Left cardiac atrium (tissue), 4 donors: ENCODE measurements around the gene TRAP1. TPM values are rescaled to one million over a fixed set of nuclear protein-coding genes. Genes with fewer than 3 reads are reported as not detected.
"Not testable (repeated sequence)": the region's sequence is repeated elsewhere in the genome, so short reads cannot be mapped to it uniquely, and the experiment has no call there.

Source experiments
- ATAC-seq, 2 donors: fragments of 200-7000 bp; cut with Tn5 transposase; one replicate each; pipeline ENCODE4 v1.9.1; 2020; ENCODE audit warnings: mild to moderate bottlenecking in 2 of 2, moderate library complexity in 2 of 2
- DNase-seq: peaks from one replicate; pipeline ENCODE4 v3.0.0-alpha.2; 2020
- intact Hi-C, 2 donors: fragments of 100-400 bp; cut with DNase I; formaldehyde crosslinking; loops; one replicate each; pipeline versions ENCODE4 v1.14.1 to v1.15.1; 2022 to 2023
- total RNA-seq, 2 donors: library from RNA; stranded (reverse); fragmentation: NEBNext Ultra II Directional; extraction: Animal tissue kit (Norgen Biotek cat#: 25700); gene quantifications; one replicate each; pipeline ENCODE4 v1.2.1, GENCODE V29; 2021
- donor health status: DM: no; HTN: yes; CAD: no.
- donor health status: DM: no; HTN: yes; CAD: no; lungs with severe emphysema.
- donor health status: DM: yes; HTN: yes; CAD: no.
- donor health status: Dilated cardiomyopathy.

TRAP1 gene
- total RNA-seq, 2 donors from 2014 or later, result 85.7 to 120 TPM

GRCh38 chr16:3656491-3657468 is 60.5 kb downstream of the TRAP1 start:
- intact Hi-C loops, result no loop called here
- DNase-seq (no peak), ATAC-seq (no peak)

GRCh38 chr16:3656160-3656490 is 61.2 kb downstream of the TRAP1 start:
- intact Hi-C loops, ATAC-seq, DNase-seq: not testable (repeated sequence)

- intact Hi-C loops, result no loop called here
- DNase-seq, result no peak
- ATAC-seq, result peak in 1 of 2 donors; percentile 31
Observed at GRCh38 chr16:3655396-3656159, 61.7 kb downstream of the TRAP1 start.

GRCh38 chr16:3655030-3655395 is 62.3 kb downstream of the TRAP1 start:
- intact Hi-C loops, result no loop called here
- ATAC-seq, result peak; percentile 23 to 25
- DNase-seq, result no peak

GRCh38 chr16:3654249-3654991 is 62.9 kb downstream of the TRAP1 start, which contains the start of gene DNASE1:
DNASE1 (plus strand) TSS chr16:3654691; CDS start chr16:3655374, 683 bp downstream.
- intact Hi-C loops, result no loop called here
- DNase-seq (peak; percentile 55), ATAC-seq (peak; percentile 50 to 69)

GRCh38 chr16:3652373-3653195 is 64.7 kb downstream of the TRAP1 start:
- ATAC-seq, result no peak
- no peak for DNase-seq
- intact Hi-C loops, result no loop called here

DNA sequence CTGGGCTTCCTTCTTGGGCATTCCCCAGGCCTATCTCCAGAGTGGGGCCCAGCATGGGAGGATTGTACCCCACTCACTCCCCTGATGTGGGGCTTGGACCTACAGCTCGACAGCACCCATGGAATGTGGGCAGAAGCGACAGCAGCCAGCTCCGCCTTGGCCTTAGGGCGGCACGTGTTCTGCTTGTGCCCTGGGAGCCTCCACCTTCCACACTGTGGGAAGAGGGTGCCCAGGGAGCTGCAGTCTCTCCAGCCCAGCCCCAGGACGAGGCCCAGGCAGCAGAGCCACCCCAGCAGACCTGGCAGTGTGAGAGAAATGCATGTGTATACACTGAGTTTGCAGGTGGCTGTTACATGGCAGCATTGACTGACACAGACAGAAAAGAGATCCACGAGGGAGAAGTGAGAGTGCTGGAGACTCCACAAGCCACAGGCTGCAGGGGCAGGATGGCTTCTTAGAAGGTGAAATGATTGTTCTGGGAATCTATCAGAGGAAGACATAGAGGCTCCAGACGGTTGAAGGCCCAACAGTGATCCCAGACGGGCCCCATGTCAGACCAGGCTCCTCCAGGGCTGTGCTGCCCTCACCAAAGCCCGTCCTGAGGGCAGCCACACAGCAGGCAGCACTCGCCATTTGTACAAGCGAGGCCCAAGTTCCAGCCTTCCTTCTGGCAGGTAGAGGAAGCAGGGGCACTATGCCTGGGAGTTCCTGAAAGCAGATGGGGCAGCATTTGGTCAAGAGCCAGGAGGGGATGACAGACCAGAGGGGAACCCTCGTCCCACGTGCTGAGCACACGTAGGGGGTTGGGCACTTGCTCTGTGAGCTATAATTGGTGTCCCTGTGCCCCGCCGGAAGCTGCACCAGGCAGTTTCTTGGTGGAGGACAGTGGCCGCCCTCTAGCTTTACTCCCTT is 65.6 kb downstream of the TRAP1 start:
- intact Hi-C loops, result no loop called here
- no peak for ATAC-seq
- DNase-seq, result no peak

DNA sequence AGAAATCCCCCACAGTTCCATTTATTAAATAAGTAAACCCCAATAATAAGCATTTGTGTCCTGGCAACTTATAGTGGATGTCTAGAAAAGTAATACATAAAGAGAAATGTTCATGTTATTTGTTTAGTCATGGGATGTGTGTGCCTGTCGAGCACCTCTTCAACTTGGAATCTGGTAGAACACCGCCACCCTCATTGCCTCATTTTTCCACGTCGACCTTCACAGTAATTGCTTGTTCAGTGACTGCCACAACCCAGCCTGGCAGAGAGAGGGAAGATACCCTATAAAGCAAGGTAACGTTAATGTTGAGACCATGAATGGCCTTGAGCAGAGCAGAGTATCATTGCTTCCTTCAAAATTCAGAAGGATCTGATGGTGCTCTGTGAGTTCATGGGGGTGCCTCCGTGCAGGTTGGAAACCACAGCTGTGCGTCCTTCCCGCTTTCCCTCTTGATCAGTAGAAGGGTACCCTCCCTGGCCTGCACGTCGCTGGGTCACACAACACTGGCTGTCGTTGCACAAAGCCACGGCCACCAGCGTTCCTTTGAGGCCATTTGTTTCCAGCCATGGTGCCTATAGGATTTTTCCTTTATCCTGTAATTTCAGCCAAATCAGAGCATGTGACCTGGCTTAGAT is 66.6 kb downstream of the TRAP1 start:
- intact Hi-C loops, result no loop called here
- no peak for DNase-seq
- ATAC-seq, result no peak

DNA sequence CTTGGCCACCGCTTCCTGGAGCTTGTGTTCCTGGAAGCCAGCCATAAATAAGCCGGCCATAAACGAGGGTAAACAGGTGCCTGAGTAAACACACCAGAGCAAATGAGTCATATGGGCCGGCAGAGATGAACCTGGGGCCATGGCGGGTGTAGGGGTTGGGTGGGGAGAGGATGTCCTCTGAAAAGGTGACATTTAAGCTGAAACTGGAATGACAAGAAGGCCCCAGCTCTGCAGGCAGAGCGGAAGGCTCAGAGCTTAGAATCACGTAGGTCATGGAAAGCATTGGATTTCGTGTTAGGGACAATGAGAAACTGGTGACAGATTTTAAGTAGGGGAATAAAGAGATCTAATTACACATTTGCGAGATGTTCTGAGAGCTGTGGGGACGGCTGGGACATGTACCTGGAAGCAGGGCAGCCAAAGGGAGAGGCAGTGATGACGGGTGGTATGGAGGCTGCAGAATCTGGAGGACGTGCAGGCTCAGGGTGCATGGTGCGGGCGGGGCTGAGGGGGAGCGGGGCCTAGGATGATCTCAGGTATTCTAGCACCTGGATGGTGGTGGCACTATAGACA is 70.9 kb downstream of the TRAP1 start:
- no peak for ATAC-seq
- intact Hi-C loops, result no loop called here
- no peak for DNase-seq

DNA sequence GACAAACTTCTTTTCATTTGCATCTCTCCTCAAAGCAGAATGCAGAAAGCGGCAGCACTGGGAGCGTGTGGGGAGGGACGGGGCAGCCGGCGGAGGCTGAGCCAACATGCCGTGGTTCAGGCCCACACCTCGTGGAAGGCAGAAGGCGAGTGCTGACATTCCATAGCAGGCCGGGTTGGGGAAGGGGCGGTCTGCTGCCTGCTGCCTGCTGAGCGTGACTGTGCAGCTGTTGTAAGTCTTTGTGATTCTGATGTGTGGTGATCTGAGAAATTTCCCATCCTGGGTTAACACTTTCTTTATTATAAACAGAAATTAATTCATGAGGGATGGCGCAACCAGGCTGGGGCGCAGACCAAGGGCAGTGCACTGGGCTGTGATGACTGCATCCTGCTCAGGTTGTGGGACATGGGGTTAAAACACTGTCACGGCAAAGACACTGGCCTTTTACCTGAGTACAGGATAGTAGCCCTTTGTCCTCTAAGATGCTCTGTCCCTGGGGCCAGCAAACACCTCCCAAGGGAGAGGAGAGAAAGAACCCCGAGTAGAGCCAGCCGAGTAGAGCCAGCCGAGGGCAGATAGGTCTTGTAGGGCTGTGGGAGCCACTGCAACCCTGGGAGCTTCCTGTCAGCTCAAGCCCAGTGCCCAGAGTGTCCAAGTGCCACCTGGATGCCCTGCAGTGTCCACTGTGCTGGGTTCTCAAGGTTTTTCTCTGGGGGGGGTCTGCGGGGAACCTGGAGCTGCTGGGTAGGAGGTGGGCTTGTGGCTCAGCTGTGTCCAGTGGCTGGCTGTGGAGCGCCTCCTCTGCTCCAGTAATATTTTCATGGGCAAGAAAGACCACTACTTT is 71.6 kb downstream of the TRAP1 start:
- intact Hi-C loops, result no loop called here
- no peak for ATAC-seq
- DNase-seq, result no peak

- ATAC-seq (no peak), DNase-seq (no peak)
- intact Hi-C loops, result no loop called here
Observed at GRCh38 chr16:3645108-3645503, 72.2 kb downstream of the TRAP1 start.

DNA sequence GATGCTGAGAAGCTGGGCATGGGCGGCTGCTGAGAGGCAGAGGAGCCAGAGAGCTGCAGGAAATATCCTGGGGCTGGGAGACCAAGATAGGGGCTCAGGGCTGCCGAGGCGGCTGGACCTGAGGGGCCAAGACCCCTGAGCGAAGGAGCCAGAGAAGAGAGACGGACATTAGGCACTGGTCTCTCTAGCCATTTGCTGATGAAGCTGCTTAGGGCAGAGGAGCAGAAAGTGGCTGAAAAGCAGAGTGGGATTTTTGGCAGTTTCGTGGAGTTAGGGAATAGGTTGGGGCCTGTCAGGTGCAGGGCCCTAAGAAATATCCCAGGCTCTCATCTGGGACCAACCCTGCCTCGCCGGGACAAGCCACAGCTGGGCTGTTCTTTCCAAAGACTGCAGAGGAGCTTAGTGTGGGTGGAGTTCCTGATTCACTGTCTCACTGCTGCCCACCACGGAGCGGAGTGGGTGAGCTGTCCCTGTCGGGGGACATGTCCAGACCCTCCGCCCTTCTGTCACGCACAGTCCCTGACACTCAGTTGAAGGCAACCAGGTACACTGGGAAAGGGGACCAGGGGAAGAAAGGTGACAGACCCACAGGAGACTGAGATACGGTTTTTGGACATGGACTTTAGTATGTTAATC is 74.1 kb downstream of the TRAP1 start:
- DNase-seq, result no peak
- intact Hi-C loops, result no loop called here
- ATAC-seq, result no peak

DNA sequence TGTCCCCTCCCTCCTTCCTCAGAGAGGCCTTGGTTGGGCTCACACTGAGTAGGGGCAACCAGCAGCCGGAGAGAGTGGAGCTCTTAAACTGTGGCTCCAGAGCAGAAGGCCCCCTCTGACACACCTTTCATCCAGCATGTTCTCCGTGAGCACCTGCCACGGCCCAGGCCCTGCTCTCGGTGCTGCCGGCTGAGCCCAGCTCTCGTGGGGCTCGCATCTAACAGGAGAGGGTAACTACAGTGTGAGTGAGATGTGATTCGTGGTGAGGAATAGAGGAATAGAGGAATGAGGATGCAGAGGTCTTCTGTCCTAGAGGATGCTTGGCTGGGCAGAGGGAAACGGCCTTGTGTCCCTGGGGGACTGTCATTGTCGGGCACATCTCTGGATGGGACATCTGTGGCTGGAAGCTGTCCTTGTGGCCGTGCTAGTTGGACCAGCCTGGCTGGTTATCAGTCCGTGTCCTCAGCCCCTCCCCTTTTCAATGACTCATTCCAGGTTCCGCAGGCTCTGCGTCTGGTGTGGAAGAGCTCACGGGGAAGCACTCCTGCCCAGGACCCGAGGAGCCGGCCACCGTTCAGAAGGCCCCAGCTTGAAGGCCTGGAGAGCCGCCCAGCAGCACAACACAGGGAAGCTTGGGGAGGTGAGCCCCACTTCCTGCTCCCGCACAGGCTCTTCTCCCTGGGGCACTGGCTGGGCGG is 74.8 kb downstream of the TRAP1 start:
- ATAC-seq (peak in 1 of 2 donors; percentile 67), DNase-seq (no peak)
- intact Hi-C loops, result no loop called here

GRCh38 chr16:3641801-3642396 is 75.4 kb downstream of the TRAP1 start:
- ATAC-seq (no peak), DNase-seq (no peak)
- intact Hi-C loops, result no loop called here
